Thyroid gland (tissue), 4 donors: ENCODE data around the gene SULT2B1. TPM values are rescaled to one million over a fixed set of nuclear protein-coding genes. Genes with fewer than 3 reads are reported as not detected.

Experiments used
- DNase-seq, 2 donors: peaks; one replicate each; pipeline ENCODE4 v3.0.0-alpha.2; 2019
- H3K27ac ChIP-seq, 3 donors: fragments of 200-600 bp; sonication (generic); 1 replicate in 2 of 3; 2 replicates in 1 of 3; pipeline ENCODE4 v1.5.1; 2016 to 2019; ENCODE audit warnings: mild to moderate bottlenecking in 1 of 3, moderate library complexity in 1 of 3
- H3K27me3 ChIP-seq: fragments of 200-600 bp; sonication (generic); one replicate; pipeline ENCODE4 v1.5.1; 2019
- H3K36me3 ChIP-seq, 2 donors: fragments of 200-600 bp; sonication (generic); one replicate each; pipeline ENCODE4 v1.5.1; 2016 to 2019
- H3K4me1 ChIP-seq, 2 donors: fragments of 200-600 bp; sonication (generic); one replicate each; pipeline ENCODE4 v1.5.1; 2017 to 2019
- H3K4me3 ChIP-seq, 3 donors: fragments of 200-600 bp; sonication (generic); replicated peaks in 1 of 3; 1 replicate in 2 of 3; 2 replicates in 1 of 3; pipeline ENCODE4 v1.5.1; 2016; ENCODE audit warnings: mild to moderate bottlenecking in 1 of 3
- H3K9me3 ChIP-seq: fragments of 200-600 bp; sonication (generic); one replicate; pipeline ENCODE4 v1.5.1; 2017
- CTCF ChIP-seq, 6 experiments: fragments of 200-600 bp in 3 of 6; fragments of 450-650 bp in 3 of 6; sonication (generic) in 3 of 6; IDR thresholded peaks; one replicate each; pipeline ENCODE4 v1.5.1; 2016 to 2019; ENCODE audit warnings: antibody characterized with exemption in 6 of 6, mild to moderate bottlenecking in 2 of 6, inconsistent platforms in 1 of 6, moderate library complexity in 1 of 6
- POLR2A ChIP-seq, 2 donors: fragments of 450-650 bp; IDR thresholded peaks; one replicate each; pipeline ENCODE4 v1.6.1; 2017; ENCODE audit warnings: antibody characterized with exemption in 2 of 2, mild to moderate bottlenecking in 2 of 2, moderate library complexity in 1 of 2
- WGBS, 2 donors: methylation state at CpG; one replicate each; pipeline ENCODE4 v1.1.5; 2017; 5-methylcytosine and 5-hydroxymethylcytosine counted together
- intact Hi-C: fragments of 100-400 bp; cut with DNase I; formaldehyde crosslinking; loops from one replicate; pipeline ENCODE4 v1.15.1; 2023
- total RNA-seq, 4 donors: library from RNA; depleted of rRNA; stranded (reverse); fragments of >200 nt; gene quantifications; one replicate each; pipeline ENCODE4 v1.2.3, GENCODE V29; 2016

Gene SULT2B1
- total RNA-seq, 4 donors from 2014 or later, result 0.54 to 0.88 (median 0.78) TPM; not detected in 1

GRCh38 chr19:48595171-48595570 is 43.2 kb downstream of the SULT2B1 start:
- Histone ChIP-seq H3K27ac (no peak overlapping the region), H3K27me3 (no peaks in the 10 kb centered on the region), H3K4me3 (no peak overlapping the region), H3K9me3 (no peaks in the 10 kb centered on the region), H3K4me1 (no peaks in the 10 kb centered on the region), H3K36me3 (no peaks in the 10 kb centered on the region)
- TF ChIP-seq POLR2A (IDR thresholded peaks at IDR 0.05) (no peak), CTCF (IDR thresholded peaks at IDR 0.05) (no peak)
- intact Hi-C loops, result no loop called here
- no peak for DNase-seq
- 89 to 92% methylated on average over 9 of the region's 9 CpGs for WGBS, 2 donors

DNA sequence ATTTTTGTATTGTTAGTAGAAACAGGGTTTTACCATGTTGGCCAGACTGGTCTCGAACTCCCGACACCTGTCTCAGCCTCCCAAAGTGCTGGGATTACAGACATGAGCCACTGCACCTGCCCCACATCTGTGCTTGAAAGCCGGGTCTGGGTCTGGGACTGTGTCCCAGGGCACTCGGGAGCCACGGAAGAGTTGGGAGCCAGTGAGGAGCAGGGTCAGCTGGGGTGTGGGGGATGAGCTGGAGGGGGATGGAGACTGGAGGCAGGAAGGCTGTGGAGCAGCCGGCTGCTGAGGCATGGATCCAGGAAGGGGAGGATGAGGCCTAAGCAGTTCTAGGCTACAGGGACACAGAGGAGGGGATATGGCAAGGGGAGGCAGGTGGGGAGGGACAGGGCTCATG is 43.9 kb downstream of the SULT2B1 start:
- H3K9me3 ChIP-seq, result no peaks in the 10 kb centered on the region
- no peaks in the 10 kb centered on the region for H3K27me3 ChIP-seq
- WGBS, 2 donors, result 72 to 88% methylated on average over 6 of the region's 6 CpGs
- intact Hi-C loops, result no loop called here
- H3K4me3 ChIP-seq, result no peak overlapping the region
- TF ChIP-seq POLR2A (IDR thresholded peaks at IDR 0.05), result no peak
- no peak for TF ChIP-seq CTCF (IDR thresholded peaks at IDR 0.05)
- no peak for DNase-seq
- no peaks in the 10 kb centered on the region for H3K36me3 ChIP-seq
- no peak overlapping the region for H3K27ac ChIP-seq
- no peaks in the 10 kb centered on the region for H3K4me1 ChIP-seq

DNA sequence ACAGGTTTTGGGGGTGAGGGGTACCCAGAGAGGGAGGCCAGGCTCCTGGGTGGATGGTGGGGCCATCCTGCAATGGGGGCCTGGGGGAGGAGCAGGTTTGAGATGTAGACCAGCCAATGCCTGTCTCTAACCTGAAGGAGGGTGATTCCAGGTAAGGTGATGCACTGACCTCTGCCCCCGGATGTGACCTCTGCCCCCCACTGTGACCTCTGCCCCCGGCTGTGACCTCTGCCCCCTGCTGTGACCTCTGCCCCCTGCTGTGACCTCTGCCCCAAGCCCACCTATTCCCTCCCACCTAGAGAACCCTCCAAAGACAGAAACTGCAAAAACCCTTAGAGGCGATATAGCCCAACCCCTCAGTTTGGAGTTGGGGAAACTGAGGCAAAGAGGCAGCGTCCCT is 44.3 kb downstream of the SULT2B1 start:
- DNase-seq, result no peak
- Histone ChIP-seq H3K4me1 (no peaks in the 10 kb centered on the region), H3K9me3 (no peaks in the 10 kb centered on the region), H3K4me3 (no peak overlapping the region), H3K36me3 (no peaks in the 10 kb centered on the region), H3K27ac (no peak overlapping the region), H3K27me3 (no peaks in the 10 kb centered on the region)
- TF ChIP-seq CTCF (IDR thresholded peaks at IDR 0.05) (no peak), POLR2A (IDR thresholded peaks at IDR 0.05) (no peak)
- intact Hi-C loops, result no loop called here
- WGBS, 2 donors, result 90 to 92% methylated on average over 2 to 4 of the region's 4 CpGs

- no peak for TF ChIP-seq POLR2A (IDR thresholded peaks at IDR 0.05)
- no peak for TF ChIP-seq CTCF (IDR thresholded peaks at IDR 0.05)
- 74 to 77% methylated on average over 34 to 36 of the region's 39 CpGs for WGBS, 2 donors
- no peak for DNase-seq
- no peak overlapping the region for H3K4me3 ChIP-seq
- H3K27me3 ChIP-seq, result no peaks in the 10 kb centered on the region
- no peaks in the 10 kb centered on the region for H3K4me1 ChIP-seq
- intact Hi-C loops, result no loop called here
- no peaks in the 10 kb centered on the region for H3K9me3 ChIP-seq
- no peaks in the 10 kb centered on the region for H3K36me3 ChIP-seq
- H3K27ac ChIP-seq, result no peak overlapping the region
Observed at GRCh38 chr19:48596679-48597465, 44.9 kb downstream of the SULT2B1 start.

DNA sequence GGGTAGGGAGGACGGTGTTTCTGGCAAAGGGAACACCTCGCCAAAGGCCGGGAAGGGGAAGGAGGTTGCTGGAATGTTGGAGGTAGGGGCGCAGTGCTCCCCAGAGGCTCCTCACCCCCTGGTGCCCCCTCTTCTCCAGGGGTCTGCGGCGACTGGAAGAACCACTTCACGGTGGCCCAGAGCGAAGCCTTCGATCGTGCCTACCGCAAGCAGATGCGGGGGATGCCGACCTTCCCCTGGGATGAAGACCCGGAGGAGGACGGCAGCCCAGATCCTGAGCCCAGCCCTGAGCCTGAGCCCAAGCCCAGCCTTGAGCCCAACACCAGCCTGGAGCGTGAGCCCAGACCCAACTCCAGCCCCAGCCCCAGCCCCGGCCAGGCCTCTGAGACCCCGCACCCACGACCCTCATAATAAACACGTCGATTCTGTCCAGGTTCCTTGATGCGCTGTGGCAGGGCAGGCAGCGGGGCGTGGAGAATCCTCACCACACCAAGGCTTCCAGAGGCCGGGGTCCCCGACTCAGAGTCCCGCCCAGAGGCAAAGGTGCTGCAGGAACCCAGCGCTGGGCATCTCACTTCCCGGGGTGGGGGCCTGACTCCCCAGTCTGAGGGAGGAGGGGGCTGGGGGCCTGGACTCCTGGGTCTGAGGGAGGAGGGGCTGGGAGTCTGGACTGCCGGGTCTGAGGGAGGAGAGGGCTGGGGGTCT is 47.2 kb downstream of the SULT2B1 start:
- no peak for DNase-seq

More for the DNA sequence above, 47.2 kb downstream of the SULT2B1 start:
- Histone ChIP-seq H3K4me1 (no peaks in the 10 kb centered on the region), H3K27me3 (no peaks in the 10 kb centered on the region), H3K27ac (no peak overlapping the region), H3K9me3 (no peaks in the 10 kb centered on the region), H3K4me3 (no peak overlapping the region), H3K36me3 (no peaks in the 10 kb centered on the region)
- TF ChIP-seq POLR2A (IDR thresholded peaks at IDR 0.05), result no peak
- no peak for TF ChIP-seq CTCF (IDR thresholded peaks at IDR 0.05)
- WGBS, 2 donors, result 52 to 56% methylated on average over 18 to 24 of the region's 30 CpGs
- intact Hi-C loops, result no loop called here
